SK-N-MC (cell line): Measurements from ENCODE around the gene IL6ST.
"Not testable (repeated sequence)": the region's sequence is repeated elsewhere in the genome, so short reads cannot be mapped to it uniquely, and the experiment has no call there.

Experiments used
- DNase-seq: peaks from one replicate; pipeline ENCODE4 v3.0.0-alpha.2; 2011; ENCODE audit warnings: low read depth, low spot score
- H3K27ac ChIP-seq: fragments of 200-600 bp; sonication (generic); 2 replicates; pipeline ENCODE4 v1.5.1; 2016; ENCODE audit warnings: mixed run types
- H3K36me3 ChIP-seq: fragments of 200-600 bp; sonication (generic); 2 replicates; pipeline ENCODE4 v1.6.1; 2017; ENCODE audit warnings: antibody characterized with exemption, low read length, mixed read lengths; ENCODE audit not compliant: insufficient read depth
- H3K4me3 ChIP-seq: fragments of 200-600 bp; sonication (generic); 2 replicates; pipeline ENCODE4 v1.5.1; 2016
- H3K9ac ChIP-seq: fragments of 200-600 bp; sonication (generic); 2 replicates; pipeline ENCODE4 v1.8.0; 2017; ENCODE audit warnings: mixed run types, mixed read lengths; ENCODE audit not compliant: insufficient read length
- H3K9me3 ChIP-seq: fragments of 200-600 bp; sonication (generic); 2 replicates; pipeline ENCODE4 v1.6.1; 2017; ENCODE audit warnings: low read depth, mild to moderate bottlenecking, antibody characterized with exemption, low read length, moderate library complexity, mixed read lengths
- EZH2 ChIP-seq: fragments of 200-600 bp; sonication (generic); IDR thresholded peaks from one replicate; pipeline ENCODE4 v1.6.1; 2017; ENCODE audit warnings: antibody characterized with exemption
- FOXP2 ChIP-seq: optimal IDR thresholded peaks from 2 replicates; pipeline ENCODE3; 2011; ENCODE audit warnings: mild to moderate bottlenecking, moderate library complexity; ENCODE audit not compliant: insufficient read depth; ENCODE audit errors: extremely low read length, control extremely low read depth
- POLR2AphosphoS5 ChIP-seq: IDR thresholded peaks from 2 replicates; pipeline ENCODE4 v1.6.1; 2012; ENCODE audit warnings: mild to moderate bottlenecking, low read depth, low read length, borderline replicate concordance

The IL6ST gene

DNA sequence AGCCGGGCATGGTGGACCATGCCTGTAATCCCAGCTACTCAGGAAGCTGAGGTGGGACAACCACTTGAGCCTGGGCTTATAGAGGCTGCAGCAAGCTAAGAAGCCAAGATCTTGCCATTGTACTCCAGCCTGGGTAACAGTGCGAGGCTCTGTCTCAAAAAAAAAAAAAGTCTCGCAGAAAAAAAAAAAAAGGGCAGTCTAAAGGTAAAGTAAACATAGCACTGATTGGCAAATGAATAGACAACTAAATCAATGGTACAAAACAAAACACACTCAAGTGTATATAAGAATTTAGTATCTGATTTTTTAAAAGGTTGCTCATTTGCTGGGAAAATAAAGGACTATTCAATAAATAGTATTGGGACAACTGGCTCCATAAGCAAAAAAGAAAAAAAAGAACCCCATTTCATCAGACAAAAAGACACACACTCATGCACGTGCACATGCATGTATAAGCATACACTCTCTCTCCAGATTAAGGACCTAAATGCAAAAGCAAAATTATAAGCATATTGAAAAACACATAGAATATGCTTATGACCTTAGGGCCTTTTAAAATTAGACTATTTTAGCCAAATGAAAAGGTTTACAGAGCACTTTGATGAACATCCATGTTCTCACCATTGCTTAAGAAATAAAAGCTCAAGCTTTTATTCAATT lies 5.7 kb downstream of the IL6ST start:
- H3K4me3 ChIP-seq: no peak overlapping the region

DNA sequence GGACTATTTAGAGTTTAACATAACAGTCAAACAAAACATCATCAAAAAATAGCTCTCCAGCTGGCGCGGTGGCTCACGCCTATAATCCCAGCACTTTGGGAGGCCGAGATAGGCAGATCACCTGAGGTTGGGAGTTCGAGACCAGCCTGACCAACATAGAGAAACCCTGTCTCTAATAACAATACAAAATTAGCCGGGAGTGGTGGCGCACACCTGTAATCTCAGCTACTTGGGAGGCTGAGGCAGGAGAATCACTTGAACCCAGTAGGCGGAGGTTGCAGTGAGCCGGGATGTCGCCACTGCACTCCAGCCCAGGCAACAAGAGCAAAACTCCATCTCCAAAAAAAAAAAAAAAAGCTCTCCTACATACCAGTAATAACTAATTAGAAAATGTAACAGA lies 6.3 kb downstream of the IL6ST start:
- H3K36me3 ChIP-seq, H3K9ac ChIP-seq, H3K9me3 ChIP-seq, DNase-seq, H3K27ac ChIP-seq, H3K4me3 ChIP-seq: not testable (repeated sequence)

More for the DNA sequence above, 5.7 kb downstream of the IL6ST start:
- Histone ChIP-seq H3K36me3 (no peaks in the 10 kb centered on the region), H3K27ac (no peak overlapping the region), H3K9ac (no peak overlapping the region), H3K9me3 (no peaks in the 10 kb centered on the region)
- TF ChIP-seq EZH2: no peak
- no peak for TF ChIP-seq FOXP2
- TF ChIP-seq POLR2AphosphoS5: no peak
- no peak for DNase-seq

DNA sequence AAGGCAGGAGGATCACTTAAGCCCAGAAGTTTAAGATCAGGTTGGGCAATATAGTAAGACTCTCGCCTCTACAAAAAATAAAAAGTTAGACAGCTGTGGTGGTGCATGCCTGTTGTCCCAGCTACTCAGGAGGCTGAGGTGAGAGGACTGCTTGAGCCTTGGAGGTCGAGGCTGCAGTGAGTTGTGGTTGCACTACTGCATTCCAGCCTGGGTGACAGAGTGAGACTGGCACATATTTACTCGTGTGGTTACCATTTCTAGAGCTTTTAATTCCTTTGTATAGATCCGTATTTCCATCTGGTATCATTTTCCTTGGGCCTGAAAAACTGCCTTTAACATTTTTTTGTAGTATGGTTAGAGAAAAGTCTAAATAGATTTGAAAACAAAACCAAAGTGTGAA lies 7.8 kb downstream of the IL6ST start:
- TF ChIP-seq EZH2 (no peak), FOXP2 (no peak), POLR2AphosphoS5 (no peak)
- no peak overlapping the region for H3K9ac ChIP-seq

DNA sequence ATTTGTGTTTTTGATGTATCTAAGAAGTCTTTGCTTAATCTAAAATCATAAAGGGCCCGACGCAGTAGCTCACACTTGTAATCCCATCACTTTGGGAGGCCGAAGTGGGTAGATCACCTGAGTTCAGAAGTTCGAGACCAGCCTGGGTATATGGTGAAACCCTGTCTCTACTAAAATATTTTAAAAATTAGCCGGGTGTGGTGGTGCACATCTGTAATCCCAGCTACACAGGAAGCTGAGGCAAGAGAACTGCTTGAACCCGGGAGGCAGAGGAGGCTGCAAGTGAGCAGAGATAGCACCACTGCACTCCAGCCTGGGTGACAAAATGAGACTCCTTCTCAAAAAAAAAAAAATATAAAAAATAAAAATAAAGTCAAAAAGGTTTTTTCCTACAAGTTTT lies 9.6 kb downstream of the IL6ST start:
- H3K4me3 ChIP-seq: no peak overlapping the region
- DNase-seq: no peak
- no peak overlapping the region for H3K27ac ChIP-seq
- no peaks in the 10 kb centered on the region for H3K9me3 ChIP-seq
- no peaks in the 10 kb centered on the region for H3K36me3 ChIP-seq
- no peak overlapping the region for H3K9ac ChIP-seq
- TF ChIP-seq EZH2 (no peak), POLR2AphosphoS5 (no peak), FOXP2 (no peak)

More for the DNA sequence above, 7.8 kb downstream of the IL6ST start:
- Histone ChIP-seq H3K9me3 (no peaks in the 10 kb centered on the region), H3K36me3 (no peaks in the 10 kb centered on the region), H3K27ac (no peak overlapping the region), H3K4me3 (no peak overlapping the region)
- no peak for DNase-seq

DNA sequence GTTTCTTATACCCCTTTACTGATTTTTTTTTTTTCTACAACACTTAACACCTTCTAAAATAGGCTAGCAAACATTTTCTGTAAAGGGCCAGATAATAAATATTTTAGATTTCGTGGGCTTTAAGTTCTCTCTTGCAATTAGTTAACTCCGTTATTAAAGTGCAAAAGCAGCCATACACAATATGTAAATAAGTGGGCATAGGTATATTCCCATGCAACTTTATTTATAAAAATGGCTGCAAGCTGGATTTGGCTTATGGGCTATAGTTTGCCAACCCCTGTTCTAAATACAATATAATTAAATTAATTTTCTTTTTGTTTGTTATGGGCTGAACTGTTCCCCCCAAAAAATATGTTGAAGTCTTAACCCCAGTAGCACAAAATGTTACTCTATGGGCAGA lies 10.8 kb downstream of the IL6ST start:
- Histone ChIP-seq H3K9ac (no peak overlapping the region), H3K27ac (no peak overlapping the region), H3K36me3 (no peaks in the 10 kb centered on the region)

DNA sequence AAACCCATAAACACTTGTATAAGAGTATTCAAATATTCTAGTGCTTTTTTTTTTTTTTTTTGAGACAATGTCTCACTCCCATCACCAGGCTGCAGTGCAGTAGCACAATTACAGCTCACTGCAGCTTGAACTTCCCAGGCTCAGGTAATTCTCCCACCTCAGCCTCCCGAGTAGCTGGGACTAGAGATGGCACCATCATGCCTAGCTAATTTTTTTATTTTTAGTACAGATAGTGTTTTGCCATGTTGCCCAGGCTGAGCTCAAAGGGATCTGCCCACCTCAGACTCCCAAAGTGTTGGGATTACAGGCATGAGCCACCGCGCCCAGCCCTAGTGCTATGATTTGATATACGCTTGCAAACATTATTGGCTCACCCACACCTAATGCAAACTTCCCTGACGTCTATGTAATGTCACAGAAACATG lies 11.8 kb downstream of the IL6ST start:
- H3K27ac ChIP-seq: no peak overlapping the region
- H3K36me3 ChIP-seq: no peaks in the 10 kb centered on the region
- TF ChIP-seq EZH2 (no peak), FOXP2 (no peak), POLR2AphosphoS5 (no peak)
- no peak for DNase-seq
- no peak overlapping the region for H3K4me3 ChIP-seq
- H3K9me3 ChIP-seq: no peaks in the 10 kb centered on the region
- H3K9ac ChIP-seq: no peak overlapping the region

More for the DNA sequence above, 10.8 kb downstream of the IL6ST start:
- H3K4me3 ChIP-seq: no peak overlapping the region
- TF ChIP-seq POLR2AphosphoS5: no peak
- no peak for TF ChIP-seq FOXP2
- TF ChIP-seq EZH2: no peak
- no peak for DNase-seq
- no peaks in the 10 kb centered on the region for H3K9me3 ChIP-seq

DNA sequence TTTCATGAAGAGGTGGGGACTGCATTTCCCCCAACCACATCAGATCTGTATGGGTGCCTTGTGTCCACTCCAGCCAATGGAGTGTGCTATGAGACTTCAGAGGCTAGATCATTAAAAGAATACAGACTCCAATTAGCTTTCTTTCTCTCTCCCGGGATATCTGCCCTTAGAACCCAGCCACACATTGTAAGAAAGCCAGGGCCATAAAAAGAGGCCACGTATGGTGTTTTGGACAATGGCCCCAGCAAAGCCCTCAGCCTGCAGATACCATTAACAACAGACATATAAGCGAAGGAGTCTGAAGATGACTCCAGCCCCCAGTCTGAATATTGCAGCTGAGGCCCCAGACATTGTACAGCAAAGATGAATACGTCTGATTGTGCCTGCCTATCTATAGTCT lies 21.5 kb downstream of the IL6ST start:
- no peak for DNase-seq
- H3K9me3 ChIP-seq: no peaks in the 10 kb centered on the region
- H3K4me3 ChIP-seq: no peak overlapping the region
- H3K27ac ChIP-seq: no peak overlapping the region
- H3K9ac ChIP-seq: no peak overlapping the region
- no peaks in the 10 kb centered on the region for H3K36me3 ChIP-seq
- TF ChIP-seq FOXP2 (no peak), EZH2 (no peak), POLR2AphosphoS5 (no peak)

DNA sequence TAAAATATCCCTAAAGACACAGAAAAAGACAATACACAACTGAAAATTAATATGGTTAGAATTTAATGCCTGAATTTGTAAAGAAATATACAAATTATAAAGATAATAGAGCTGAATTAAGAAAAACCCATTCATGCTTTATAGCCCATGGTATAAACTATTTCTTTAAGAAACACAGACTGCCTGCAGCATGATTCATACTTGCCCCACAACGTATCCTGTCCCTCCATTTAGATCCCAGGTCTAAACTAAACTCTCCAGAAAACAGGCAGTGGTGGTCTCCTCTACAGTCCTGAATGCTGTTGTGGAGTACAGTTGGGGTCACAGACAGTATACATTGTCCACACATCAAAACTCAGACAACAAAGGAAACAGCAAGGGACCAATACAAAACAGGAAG lies 24.8 kb downstream of the IL6ST start:
- H3K27ac ChIP-seq: no peak overlapping the region
- DNase-seq: no peak
- TF ChIP-seq POLR2AphosphoS5 (no peak), EZH2 (no peak), FOXP2 (no peak)
- no peaks in the 10 kb centered on the region for H3K9me3 ChIP-seq
- H3K9ac ChIP-seq: no peak overlapping the region
- no peaks in the 10 kb centered on the region for H3K36me3 ChIP-seq
- no peak overlapping the region for H3K4me3 ChIP-seq

DNA sequence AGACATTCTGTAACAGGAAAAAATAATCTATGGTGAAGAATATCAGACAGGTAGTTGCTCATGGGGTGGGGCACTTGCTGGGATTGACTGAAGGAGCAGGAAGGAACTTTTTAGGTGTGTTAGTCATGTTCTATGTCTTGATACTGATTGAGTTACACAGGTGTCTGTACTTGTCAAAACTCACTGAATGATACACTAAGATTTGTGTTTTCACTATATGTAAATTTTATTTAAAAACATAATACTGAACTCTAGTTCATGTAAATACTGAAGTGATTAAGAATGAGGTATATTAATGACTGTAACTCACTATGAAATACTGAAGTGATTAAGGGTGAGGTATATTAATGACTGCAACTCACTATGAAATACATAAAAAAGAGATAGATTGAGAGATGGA lies 28.5 kb downstream of the IL6ST start:
- Histone ChIP-seq H3K9me3 (no peaks in the 10 kb centered on the region), H3K4me3 (no peak overlapping the region), H3K27ac (no peak overlapping the region), H3K36me3 (no peaks in the 10 kb centered on the region), H3K9ac (no peak overlapping the region)
- DNase-seq: no peak
- no peak for TF ChIP-seq POLR2AphosphoS5
- TF ChIP-seq FOXP2: no peak
- TF ChIP-seq EZH2: no peak
